Amniotic epithelial cell (primary cell): ENCODE data around the gene ATP2A1.
"Not testable (repeated sequence)": the region's sequence is repeated elsewhere in the genome, so short reads cannot be mapped to it uniquely, and the experiment has no call there.

Experiments used
- DNase-seq: peaks from one replicate; pipeline ENCODE4 v3.0.0-alpha.2; 2010; ENCODE audit warnings: low read depth

Gene ATP2A1

GRCh38 chr16:28935924-28936783 is 57.9 kb downstream of the ATP2A1 start:
- peak; percentile 79 for DNase-seq

GRCh38 chr16:28936784-28937155 is 58.5 kb downstream of the ATP2A1 start:
- DNase-seq: no peak

GRCh38 chr16:28937222-28937876 is 59.1 kb downstream of the ATP2A1 start:
- no peak for DNase-seq

GRCh38 chr16:28938721-28939120 is 60.4 kb downstream of the ATP2A1 start:
- DNase-seq: no peak

- not testable (repeated sequence) for DNase-seq
Measured at GRCh38 chr16:28939825-28940224, 61.5 kb downstream of the ATP2A1 start.

GRCh38 chr16:28943281-28943680 is 65.0 kb downstream of the ATP2A1 start:
- no peak for DNase-seq

GRCh38 chr16:28946681-28947080 is 68.4 kb downstream of the ATP2A1 start:
- DNase-seq: no peak

- peak; percentile 100 for DNase-seq
Measured at GRCh38 chr16:28950648-28951409, 72.5 kb downstream of the ATP2A1 start, which contains the start of gene NFATC2IP. Gene NFATC2IP (plus strand): TSS chr16:28950937. CDS start chr16:28951012, 75 bp downstream.

GRCh38 chr16:28951410-28951943 is 73.2 kb downstream of the ATP2A1 start:
- no peak for DNase-seq
